Jurkat, Clone E6-1 (cell line): ENCODE measurements around the gene TTC32. TPM values are rescaled to one million over a fixed set of nuclear protein-coding genes. Genes with fewer than 3 reads are reported as not detected.
A peak's percentile ranks its signal among the peaks of the same experiment; 100 is the strongest.
"Not testable (repeated sequence)": the region's sequence is repeated elsewhere in the genome, so short reads cannot be mapped to it uniquely, and the experiment has no call there.

Experiments used
- DNase-seq: peaks from one replicate; pipeline ENCODE4 v3.0.0-alpha.2; 2011; ENCODE audit warnings: low read depth, low spot score
- H3K4me3 ChIP-seq: 2 replicates; pipeline ENCODE4 v1.5.1; 2011; ENCODE audit warnings: mild to moderate bottlenecking, low read length, control low read depth, moderate library complexity
- polyA plus RNA-seq: library from polyadenylated mRNA; unstranded; fragments of >200 nt; gene quantifications from one replicate; pipeline ENCODE4 v1.2.1, GENCODE V29; 2012; ENCODE audit warnings: missing spikeins; ENCODE audit not compliant: insufficient read length, insufficient read depth

TTC32 gene
- polyA plus RNA-seq = 15.3 TPM

GRCh38 chr2:19901442-19902215 lies at the start of gene TTC32:
TTC32 (minus strand) TSS chr2:19901983; CDS start chr2:19901854, 129 bp downstream.
- DNase-seq = peak; percentile 95
- peak within 1 kb of the TSS; percentile 80 for H3K4me3 ChIP-seq

- no peak for DNase-seq
- no peak overlapping the region for H3K4me3 ChIP-seq
Measured at GRCh38 chr2:19949071-19949470, 47.3 kb upstream of the TTC32 start.

- DNase-seq = no peak
- H3K4me3 ChIP-seq = no peak overlapping the region
Measured at GRCh38 chr2:19947184-19947940, 45.6 kb upstream of the TTC32 start.

GRCh38 chr2:19944205-19944845 lies 42.5 kb upstream of the TTC32 start:
- no peak overlapping the region for H3K4me3 ChIP-seq

GRCh38 chr2:19943189-19943588 lies 41.4 kb upstream of the TTC32 start:
- DNase-seq = no peak
- H3K4me3 ChIP-seq = no peak overlapping the region

More at GRCh38 chr2:19944205-19944845, 42.5 kb upstream of the TTC32 start:
- no peak for DNase-seq

GRCh38 chr2:19942199-19942598 lies 40.4 kb upstream of the TTC32 start:
- DNase-seq = no peak
- no peak overlapping the region for H3K4me3 ChIP-seq

GRCh38 chr2:19937004-19937403 lies 35.2 kb upstream of the TTC32 start:
- DNase-seq = no peak
- no peak overlapping the region for H3K4me3 ChIP-seq

- DNase-seq = no peak
- H3K4me3 ChIP-seq = no peak overlapping the region
Measured at GRCh38 chr2:19936203-19936602, 34.4 kb upstream of the TTC32 start.

GRCh38 chr2:19933351-19933981 lies 31.7 kb upstream of the TTC32 start:
- no peak overlapping the region for H3K4me3 ChIP-seq
- no peak for DNase-seq

- H3K4me3 ChIP-seq = no peak overlapping the region
- no peak for DNase-seq
Measured at GRCh38 chr2:19932928-19933327, 31.1 kb upstream of the TTC32 start.

GRCh38 chr2:19929226-19929625 lies 27.4 kb upstream of the TTC32 start:
- no peak overlapping the region for H3K4me3 ChIP-seq
- no peak for DNase-seq

GRCh38 chr2:19927816-19928215 lies 26.0 kb upstream of the TTC32 start:
- not testable (repeated sequence) for DNase-seq, H3K4me3 ChIP-seq

- H3K4me3 ChIP-seq = not testable (repeated sequence)
Measured at GRCh38 chr2:19924526-19924925, 22.7 kb upstream of the TTC32 start.

GRCh38 chr2:19922188-19922587 lies 20.4 kb upstream of the TTC32 start:
- not testable (repeated sequence) for H3K4me3 ChIP-seq, DNase-seq

More at GRCh38 chr2:19924526-19924925, 22.7 kb upstream of the TTC32 start:
- DNase-seq = not testable (repeated sequence)

GRCh38 chr2:19916385-19916950 lies 14.7 kb upstream of the TTC32 start:
- DNase-seq = no peak
- no peak overlapping the region for H3K4me3 ChIP-seq

GRCh38 chr2:19914266-19914975 lies 12.6 kb upstream of the TTC32 start:
- no peak overlapping the region for H3K4me3 ChIP-seq
- no peak for DNase-seq

- no peak for DNase-seq
- H3K4me3 ChIP-seq = no peak overlapping the region
Measured at GRCh38 chr2:19911808-19912509, 10.2 kb upstream of the TTC32 start.

GRCh38 chr2:19902216-19902740 lies 495 bp upstream of the TTC32 start:
- peak overlapping the region; percentile 80 for H3K4me3 ChIP-seq
- DNase-seq = no peak
